HEK293 (cell line): ENCODE data around the gene BUB3.

Experiments used
- CTCF ChIA-PET: fragments of 350-600 bp; formaldehyde crosslinking; extraction: SDS; loops from one replicate; lab custom pipeline; 2021; ENCODE audit warnings: antibody characterized with exemption; lab: Yijun Ruan, JAX
- POLR2A ChIA-PET: fragments of 300-600 bp; formaldehyde crosslinking; extraction: SDS; loops from one replicate; lab custom pipeline; 2020; ENCODE audit warnings: antibody characterized with exemption, inconsistent platforms; lab: Yijun Ruan, JAX
- H3K27ac ChIP-seq: fragments of 200-500 bp; sonication (Bioruptor generic); 2 replicates; pipeline ENCODE4 v1.5.1; 2014; ENCODE audit warnings: low read depth, low read length, control low read depth, inconsistent platforms; ENCODE audit errors: extremely low read depth
- H3K36me3 ChIP-seq, 2 experiments: fragments of 200-500 bp in 1 of 2; sonication (Bioruptor generic) in 1 of 2; 1 replicate in 1 of 2; 2 replicates in 1 of 2; pipeline ENCODE4 v1.5.1; 2014 to 2017; ENCODE audit warnings: inconsistent platforms in 2 of 2, low read length in 2 of 2; ENCODE audit not compliant: control insufficient read depth in 2 of 2, insufficient read depth in 1 of 2
- H3K4me1 ChIP-seq: fragments of 200-500 bp; sonication (Bioruptor generic); 2 replicates; pipeline ENCODE4 v1.5.1; 2014; ENCODE audit warnings: mild to moderate bottlenecking, low read length, inconsistent platforms; ENCODE audit not compliant: control insufficient read depth, insufficient read depth
- H3K4me3 ChIP-seq: 2 replicates; pipeline ENCODE4 v1.5.1; 2011; ENCODE audit warnings: low read depth, mild to moderate bottlenecking, control low read depth, low read length, moderate library complexity
- H3K9me3 ChIP-seq: fragments of 200-500 bp; sonication (Bioruptor generic); 2 replicates; pipeline ENCODE4 v1.5.1; 2014; ENCODE audit warnings: low read depth, low read length, inconsistent platforms; ENCODE audit not compliant: control insufficient read depth, insufficient read depth
- BCL11A ChIP-seq: fragments of 450-650 bp; formaldehyde crosslinking; IDR thresholded peaks from 2 replicates; pipeline ENCODE4 v1.5.1; 2016; ENCODE audit warnings: low read depth, missing biosample characterization, missing genetic modification characterization
- GLIS2 ChIP-seq: fragments of 450-650 bp; formaldehyde crosslinking; IDR thresholded peaks from 2 replicates; pipeline ENCODE4 v1.5.1; 2016; ENCODE audit warnings: missing biosample characterization, missing genetic modification characterization
- HIC1 ChIP-seq: fragments of 450-650 bp; formaldehyde crosslinking; IDR thresholded peaks from 2 replicates; pipeline ENCODE4 v1.5.1; 2016; ENCODE audit warnings: missing biosample characterization, missing genetic modification characterization
- PRDM1 ChIP-seq: fragments of 450-650 bp; formaldehyde crosslinking; IDR thresholded peaks from 2 replicates; pipeline ENCODE4; 2016; ENCODE audit warnings: missing biosample characterization, missing genetic modification characterization
- ZBTB17 ChIP-seq: fragments of 450-650 bp; formaldehyde crosslinking; IDR thresholded peaks from 2 replicates; pipeline ENCODE4 v1.5.1; 2016; ENCODE audit warnings: missing biosample characterization, missing genetic modification characterization
- ZFP3 ChIP-seq: fragments of 450-650 bp; formaldehyde crosslinking; IDR thresholded peaks from 2 replicates; pipeline ENCODE4 v1.5.1; 2016; ENCODE audit warnings: low read depth, missing biosample characterization, missing genetic modification characterization
- ZNF138 ChIP-seq: fragments of 450-650 bp; formaldehyde crosslinking; IDR thresholded peaks from 2 replicates; pipeline ENCODE4 v1.5.1; 2016; ENCODE audit warnings: missing biosample characterization, missing genetic modification characterization, borderline replicate concordance
- ZNF16 ChIP-seq: fragments of 450-650 bp; formaldehyde crosslinking; IDR thresholded peaks from 2 replicates; pipeline ENCODE4 v1.5.1; 2016; ENCODE audit warnings: low read depth, missing biosample characterization, missing genetic modification characterization
- ZNF366 ChIP-seq: fragments of 450-650 bp; formaldehyde crosslinking; conservative IDR thresholded peaks from 2 replicates; pipeline ENCODE4 v1.5.1; 2016; ENCODE audit warnings: missing biosample characterization, missing genetic modification characterization
- ZNF514 ChIP-seq: fragments of 450-650 bp; formaldehyde crosslinking; IDR thresholded peaks from 2 replicates; pipeline ENCODE4 v1.5.1; 2016; ENCODE audit warnings: missing biosample characterization, missing genetic modification characterization
- ZNF521 ChIP-seq: fragments of 450-650 bp; formaldehyde crosslinking; IDR thresholded peaks from 2 replicates; pipeline ENCODE4 v1.5.1; 2017; ENCODE audit warnings: missing biosample characterization, mild to moderate bottlenecking, missing genetic modification characterization
- ZNF529 ChIP-seq: fragments of 450-650 bp; formaldehyde crosslinking; IDR thresholded peaks from 2 replicates; pipeline ENCODE4 v1.5.1; 2017; ENCODE audit warnings: missing genetic modification characterization, missing biosample characterization; ENCODE audit not compliant: insufficient replicate concordance
- ZNF548 ChIP-seq: fragments of 450-650 bp; formaldehyde crosslinking; IDR thresholded peaks from 2 replicates; pipeline ENCODE4 v1.5.1; 2016; ENCODE audit warnings: missing biosample characterization, missing genetic modification characterization
- ZNF561 ChIP-seq: fragments of 450-650 bp; IDR thresholded peaks from 2 replicates; pipeline ENCODE4 v1.5.1; 2018; ENCODE audit warnings: missing biosample characterization, missing genetic modification characterization, borderline replicate concordance
- ZNF600 ChIP-seq: fragments of 450-650 bp; formaldehyde crosslinking; IDR thresholded peaks from 2 replicates; pipeline ENCODE4 v1.5.1; 2016; ENCODE audit warnings: missing biosample characterization, missing genetic modification characterization
- ZNF610 ChIP-seq: fragments of 450-650 bp; formaldehyde crosslinking; IDR thresholded peaks from 2 replicates; pipeline ENCODE4 v1.5.1; 2016; ENCODE audit warnings: missing biosample characterization, missing genetic modification characterization, borderline replicate concordance
- ZNF621 ChIP-seq: fragments of 450-650 bp; formaldehyde crosslinking; IDR thresholded peaks from 2 replicates; pipeline ENCODE4 v1.5.1; 2017; ENCODE audit warnings: missing biosample characterization, missing genetic modification characterization
- ZNF629 ChIP-seq: fragments of 450-650 bp; formaldehyde crosslinking; IDR thresholded peaks from 2 replicates; pipeline ENCODE4 v1.5.1; 2017; ENCODE audit warnings: missing biosample characterization, missing genetic modification characterization

Gene BUB3

GRCh38 chr10:123157210-123157609 is 3.0 kb downstream of the BUB3 start:
- H3K9me3 ChIP-seq: no peaks in the 10 kb centered on the region
- no peak overlapping the region for H3K4me3 ChIP-seq
- CTCF ChIA-PET: no interaction called here
- no peak overlapping the region for H3K27ac ChIP-seq
- peaks cover 59 to 73% of the 10 kb centered on the region in 2 experiments for H3K36me3 ChIP-seq
- H3K4me1 ChIP-seq: peaks cover 13% of the 10 kb centered on the region
- no peak for TF ChIP-seq ZNF561 (tag by site-specific recombination)
- no peak for TF ChIP-seq BCL11A (tag by site-specific recombination)
- peak; percentile 58; the same call in 1 of the 2 replicates for TF ChIP-seq ZNF629 (tag by site-specific recombination)
- peak; percentile 64; the same call in 1 of the 2 replicates for TF ChIP-seq ZBTB17
- TF ChIP-seq ZNF366 (tag by site-specific recombination): 0 out of 2 replicates have a peak, but pooled peaks have one; percentile 20
- TF ChIP-seq GLIS2 (tag by site-specific recombination): no peak
- TF ChIP-seq ZNF16 (tag by site-specific recombination): no peak
- 0 out of 2 replicates have a peak, but pooled peaks have one; percentile 32 for TF ChIP-seq HIC1 (tag by site-specific recombination)
- TF ChIP-seq ZNF600: peak; percentile 21; the same call in 1 of the 2 replicates
- no peak for TF ChIP-seq ZNF548 (tag by site-specific recombination)
- TF ChIP-seq, all 188 proteins: peak for 5
- POLR2A ChIA-PET: interaction anchor here (1.3 kb wide), 1 partner anchor 11 kb away, joined by 4 read pairs; no protein-coding TSS in a partner anchor

GRCh38 chr10:123158682-123159081 is 4.5 kb downstream of the BUB3 start:
- ChIA-PET CTCF (interaction anchor here (1.5 kb wide), 1 partner anchor 25 kb away, joined by 10 read pairs; no protein-coding TSS in a partner anchor), POLR2A (no interaction called here)
- H3K4me1 ChIP-seq: peaks cover 16% of the 10 kb centered on the region
- TF ChIP-seq ZNF610 (tag by site-specific recombination): no peak
- no peak for TF ChIP-seq ZNF514 (tag by site-specific recombination)
- no peak for TF ChIP-seq ZNF521
- 0 out of 2 replicates have a peak, but pooled peaks have one; percentile 21 for TF ChIP-seq PRDM1 (tag by site-specific recombination)
- no peak for TF ChIP-seq ZNF138 (tag by site-specific recombination)
- no peak for TF ChIP-seq ZFP3 (tag by site-specific recombination)
- no peak for TF ChIP-seq ZNF529 (tag by site-specific recombination)
- TF ChIP-seq, all 188 proteins: peak for 1
- Histone ChIP-seq H3K36me3 (peaks cover 74 to 87% of the 10 kb centered on the region in 2 experiments), H3K9me3 (no peaks in the 10 kb centered on the region), H3K4me3 (no peak overlapping the region), H3K27ac (no peak overlapping the region)

GRCh38 chr10:123160311-123160980 is 6.2 kb downstream of the BUB3 start:
- Histone ChIP-seq H3K27ac (no peak overlapping the region), H3K9me3 (no peaks in the 10 kb centered on the region), H3K4me1 (peaks cover 16% of the 10 kb centered on the region), H3K4me3 (no peak overlapping the region), H3K36me3 (peaks cover 88 to 98% of the 10 kb centered on the region in 2 experiments)
- ChIA-PET POLR2A (no interaction called here), CTCF (interaction anchor here (0.7 kb wide), 1 partner anchor 117 kb away, joined by 4 read pairs; no protein-coding TSS in a partner anchor)
- no peak for TF ChIP-seq ZNF621
